ENCODE data around the gene CA10.

GRCh38 chr17:51741458-51741857 lies 417.1 kb downstream of the CA10 start:
- no peak for TF ChIP-seq CTCF (IDR thresholded peaks at IDR 0.05; ENCODE audit: borderline replicate concordance, extremely low read depth, low read length, poor library complexity, severe bottlenecking)
- no peak for TF ChIP-seq EZH2 (IDR thresholded peaks at IDR 0.05; ENCODE audit: borderline replicate concordance, low read depth, low read length, severe bottlenecking)

Measured in DND-41 (cell line).